OCI-M2 (cell line): ENCODE results near the gene LARP4B.
"Not testable (repeated sequence)": the region's sequence is repeated elsewhere in the genome, so short reads cannot be mapped to it uniquely, and the experiment has no call there.

Experiments used
- DNase-seq: peaks from one replicate; lab custom pipeline; 2025; ENCODE audit not compliant: unreplicated experiment; lab: John Stamatoyannopoulos, UW

The LARP4B gene

DNA sequence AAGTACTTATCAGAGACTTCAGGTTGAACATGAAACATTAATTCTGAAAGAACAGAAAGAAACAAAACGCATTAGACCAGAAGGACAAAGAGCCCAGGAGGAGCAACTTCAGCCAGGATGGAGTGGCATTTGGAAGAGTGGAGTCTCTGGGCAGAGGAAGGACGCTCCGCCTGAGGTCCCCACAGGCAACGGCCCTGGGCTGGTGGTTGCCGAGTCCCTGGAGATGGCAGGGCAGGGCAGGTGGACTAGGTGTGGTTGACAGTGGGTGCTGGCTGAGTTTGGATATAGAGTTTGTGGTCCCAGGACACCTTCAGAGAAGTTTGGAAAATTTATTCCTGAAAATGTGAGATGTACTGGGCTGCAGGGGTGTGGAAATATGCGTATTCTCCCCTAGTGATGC is 27.4 kb upstream of the LARP4B start:
- DNase-seq, result no peak

DNA sequence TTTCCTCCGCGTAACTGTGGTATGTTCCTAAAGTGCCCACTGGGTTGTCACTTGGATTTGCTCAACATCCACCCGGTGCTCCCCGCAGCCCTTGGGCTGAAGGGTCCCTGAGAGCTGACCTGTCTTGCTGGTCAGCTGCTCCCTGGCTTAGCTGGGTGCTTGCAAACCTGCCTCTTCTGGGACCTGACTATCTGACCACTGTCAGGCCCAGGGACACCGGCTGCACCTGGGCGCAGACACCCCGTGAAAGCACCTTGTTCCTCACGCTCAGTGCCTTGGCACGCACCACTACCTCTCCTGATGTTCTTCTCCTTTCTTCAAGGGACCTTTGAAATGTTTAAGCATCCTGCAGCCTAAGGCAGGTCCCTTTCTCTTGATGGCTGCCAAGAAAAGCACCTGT is 26.6 kb upstream of the LARP4B start:
- no peak for DNase-seq

DNA sequence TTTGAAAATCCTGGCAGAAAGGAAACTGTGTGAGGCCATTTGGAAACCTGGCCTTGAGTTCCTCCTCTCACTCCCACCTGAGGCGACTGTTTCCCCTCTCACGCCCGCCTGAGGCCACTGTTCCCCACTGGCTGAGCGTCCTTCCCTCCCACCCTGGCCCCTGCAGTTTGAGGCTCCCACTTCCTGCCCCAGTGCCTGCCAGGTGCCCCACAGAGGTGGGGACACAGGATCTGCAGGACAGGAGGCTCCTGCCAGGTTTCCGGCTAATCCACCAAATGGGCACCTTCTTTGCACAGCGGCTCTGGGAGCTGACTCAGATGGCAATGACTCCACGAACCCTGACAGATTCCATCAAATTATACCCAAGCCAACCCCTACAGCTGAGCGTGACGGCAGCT is 24.3 kb upstream of the LARP4B start:
- no peak for DNase-seq

DNA sequence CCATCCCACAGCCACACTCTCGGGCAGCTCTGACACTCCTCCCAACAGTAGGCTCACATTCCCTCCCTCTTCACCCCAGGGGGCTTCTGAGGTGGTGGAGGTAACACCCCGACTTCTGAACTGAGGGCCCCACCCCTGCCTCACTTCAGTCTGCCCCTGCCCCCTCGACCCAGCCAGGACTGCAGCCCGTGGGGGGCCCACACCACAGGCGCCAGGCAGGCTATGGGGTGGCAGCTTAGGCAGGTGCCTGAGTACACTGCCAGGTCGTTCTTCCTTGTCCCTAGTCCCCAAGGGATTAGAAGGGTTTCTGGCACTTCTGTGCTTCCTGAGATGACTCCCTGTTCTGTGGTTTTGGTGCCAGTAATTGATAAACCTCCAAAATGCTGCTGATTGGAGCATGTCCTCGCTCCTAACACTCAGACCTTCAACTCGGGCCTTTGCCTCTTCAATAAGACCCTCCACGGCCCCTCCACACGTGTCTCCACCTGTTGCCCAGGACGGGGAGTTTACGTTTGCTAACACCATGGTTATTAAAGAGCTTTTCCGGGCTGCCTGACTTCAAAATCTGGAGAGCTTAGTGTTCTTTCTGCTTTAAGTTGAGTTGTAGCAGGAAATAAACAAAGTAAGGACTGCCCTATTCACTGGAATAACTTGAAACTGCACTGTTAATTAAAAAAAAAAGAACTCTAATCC is 23.8 kb upstream of the LARP4B start:
- no peak for DNase-seq

DNA sequence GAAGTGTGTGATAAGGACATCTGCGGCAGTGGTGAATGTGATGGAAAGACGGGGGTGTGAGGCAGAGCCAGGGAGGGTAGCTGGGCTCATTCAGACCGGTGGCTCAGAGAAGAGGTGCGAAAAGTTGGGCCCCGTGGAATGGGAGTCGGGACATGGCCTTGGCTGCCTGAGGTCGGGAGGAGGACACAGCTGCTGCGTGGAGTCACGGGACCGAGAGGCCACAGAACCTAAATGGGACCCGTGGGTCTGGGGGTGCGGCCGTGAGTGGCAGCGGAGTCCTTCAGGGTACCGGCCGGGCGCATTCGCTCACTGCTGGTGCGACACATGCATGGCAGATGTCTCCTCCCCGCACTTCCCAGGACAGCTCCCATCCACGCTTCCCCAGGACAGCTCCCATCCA is 22.9 kb upstream of the LARP4B start:
- no peak for DNase-seq

DNA sequence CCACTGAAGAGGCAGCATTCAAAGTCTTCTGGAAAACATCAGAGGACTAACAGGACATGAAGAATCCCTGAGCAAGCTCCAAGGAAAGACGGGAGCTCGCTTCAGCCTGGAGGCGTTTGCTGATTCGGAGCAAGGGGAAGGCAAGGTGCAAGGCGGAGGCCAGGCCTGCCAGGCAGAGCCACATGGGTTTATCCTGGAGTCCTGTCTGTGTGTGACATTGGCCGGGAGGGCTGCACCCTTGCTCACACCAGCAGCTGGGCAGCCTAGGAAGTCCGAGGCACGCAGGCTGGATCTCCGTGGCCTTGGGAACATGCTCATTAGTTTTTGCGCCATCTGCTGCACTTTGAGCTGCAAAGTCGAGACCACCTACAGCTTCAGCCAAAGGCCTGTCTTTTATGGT is 22.3 kb upstream of the LARP4B start:
- no peak for DNase-seq

DNA sequence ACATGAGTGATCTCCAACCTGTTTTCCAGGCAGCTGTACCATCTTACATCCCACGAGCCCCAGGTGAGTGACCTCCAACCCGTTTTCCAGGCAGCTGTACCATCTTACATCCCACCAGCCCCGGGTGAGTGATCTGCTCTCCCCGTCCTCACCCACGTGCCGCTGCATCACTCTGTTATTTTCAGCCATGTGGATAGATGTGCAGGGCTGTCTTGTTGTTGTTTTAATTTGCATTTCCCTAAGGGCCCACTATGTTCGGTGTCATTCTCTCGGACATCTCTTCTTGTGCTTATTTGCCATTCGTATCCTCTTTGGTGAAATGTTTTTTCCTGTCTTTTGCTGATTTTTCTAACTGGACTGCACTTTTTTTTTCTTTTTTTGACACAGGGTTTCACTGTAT is 17.9 kb upstream of the LARP4B start:
- DNase-seq, result no peak

DNA sequence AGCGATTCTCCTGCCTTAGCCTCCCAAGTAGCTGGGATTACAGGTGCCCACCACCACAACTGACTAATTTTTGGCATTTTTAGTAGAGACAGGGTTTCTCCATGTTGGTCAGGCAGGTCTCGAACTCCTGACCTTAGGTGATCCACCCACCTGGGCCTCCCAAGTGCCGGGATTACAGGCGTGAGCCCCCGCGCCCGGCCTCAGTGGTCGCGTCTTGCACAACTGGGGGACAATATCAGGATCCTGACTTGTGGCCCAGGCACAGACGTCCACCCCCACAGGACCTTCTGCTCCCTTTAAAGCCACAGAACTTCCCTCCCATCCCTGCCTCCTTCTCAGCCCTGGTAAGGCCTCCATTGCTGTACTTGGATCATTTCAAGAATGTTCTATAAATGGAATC is 16.8 kb upstream of the LARP4B start:
- DNase-seq, result no peak

DNA sequence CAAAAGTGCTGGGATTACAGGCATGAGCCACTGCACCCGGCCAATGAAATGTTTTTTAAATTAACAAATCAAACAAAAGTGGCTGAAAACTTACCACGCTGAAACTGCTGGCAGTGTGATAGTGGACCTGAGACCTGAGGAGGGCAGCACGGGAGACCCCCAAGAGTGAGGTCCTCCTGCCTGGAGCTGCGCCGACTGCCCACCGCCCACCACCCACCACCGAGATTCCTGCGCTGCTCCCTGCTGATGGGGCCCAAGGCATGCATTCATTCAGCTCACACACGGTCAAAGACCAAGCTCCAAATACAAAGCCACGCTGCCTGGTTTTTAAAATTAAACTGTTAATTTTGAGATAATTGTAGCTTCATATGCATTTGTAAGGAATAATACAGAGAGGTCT is 16.4 kb upstream of the LARP4B start:
- DNase-seq, result no peak

DNA sequence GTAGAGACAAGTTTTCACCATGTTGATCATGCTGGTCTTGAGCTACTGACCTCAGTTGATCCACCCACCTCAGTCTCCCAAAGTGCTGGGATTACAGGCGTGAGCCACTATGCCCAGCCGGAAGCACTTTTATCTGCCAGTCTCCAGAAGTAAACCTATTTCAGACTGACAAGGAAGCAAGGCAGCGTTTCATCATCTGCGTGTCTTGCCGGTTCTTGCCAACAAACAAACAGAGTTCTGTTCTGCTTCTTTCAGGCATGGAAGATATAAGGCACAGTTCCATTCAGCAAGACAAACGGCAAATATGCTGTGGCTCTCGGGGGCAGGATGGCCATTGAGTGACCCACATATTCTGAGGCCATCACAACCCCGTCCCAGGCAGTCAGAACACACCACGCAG is 15.5 kb upstream of the LARP4B start:
- DNase-seq, result no peak

DNA sequence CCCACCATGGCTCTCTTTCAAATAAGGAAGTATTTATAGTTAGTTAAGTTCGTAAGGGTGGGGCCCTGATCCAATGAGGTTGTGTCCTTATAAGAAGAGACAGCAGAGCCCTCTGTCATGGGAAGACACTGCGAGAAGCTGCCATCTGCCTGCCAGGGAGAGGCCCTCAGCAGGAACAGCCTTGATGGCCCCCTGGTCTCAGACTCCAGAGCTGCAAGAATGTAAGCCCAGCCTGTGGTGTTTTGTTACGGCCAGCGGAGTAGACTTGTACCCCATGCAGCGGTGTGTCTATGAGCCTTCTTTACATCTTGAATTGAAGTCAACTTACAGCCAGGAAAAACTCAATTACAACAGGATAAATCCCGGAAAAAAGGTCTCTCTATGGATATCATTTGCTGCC is 14.3 kb upstream of the LARP4B start:
- DNase-seq, result no peak

DNA sequence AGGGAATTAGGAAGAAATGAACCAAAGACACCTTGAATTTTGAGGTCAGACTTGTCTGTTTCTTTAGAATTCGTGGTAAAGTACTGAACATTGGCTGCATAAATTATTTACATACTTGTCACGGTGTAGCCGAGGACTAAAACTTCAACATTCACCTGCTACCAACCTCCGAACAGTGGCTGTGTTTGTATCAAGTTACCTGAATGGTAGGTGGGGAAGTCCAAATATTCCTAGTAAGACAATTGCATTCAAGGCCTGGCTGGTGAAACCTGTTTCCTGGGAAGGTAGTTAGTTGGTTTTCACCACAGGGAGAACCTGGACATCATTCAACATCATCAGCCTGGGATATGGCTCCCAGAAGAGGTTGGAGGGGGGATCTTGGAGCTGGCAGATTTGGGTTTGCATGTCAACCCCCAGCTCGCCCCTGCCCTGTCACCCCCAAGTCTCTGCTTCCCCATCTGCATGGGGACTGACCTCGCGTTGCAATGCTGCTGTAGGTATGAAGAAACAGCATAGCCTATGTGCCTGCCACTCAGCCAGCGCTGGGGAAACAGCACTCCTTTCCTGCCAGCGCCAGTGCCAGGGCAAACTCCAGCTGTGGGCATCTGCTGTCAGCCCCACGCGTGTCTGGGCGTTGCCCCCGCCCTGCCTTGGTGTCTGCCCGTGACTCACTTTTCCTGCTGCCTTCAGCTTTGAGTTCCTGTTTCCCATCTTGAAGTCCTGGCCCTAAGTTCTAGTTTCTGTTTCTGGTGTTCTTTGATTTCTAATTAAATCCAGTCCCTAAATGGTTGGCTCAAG is 12.7 kb upstream of the LARP4B start:
- no peak for DNase-seq

DNA sequence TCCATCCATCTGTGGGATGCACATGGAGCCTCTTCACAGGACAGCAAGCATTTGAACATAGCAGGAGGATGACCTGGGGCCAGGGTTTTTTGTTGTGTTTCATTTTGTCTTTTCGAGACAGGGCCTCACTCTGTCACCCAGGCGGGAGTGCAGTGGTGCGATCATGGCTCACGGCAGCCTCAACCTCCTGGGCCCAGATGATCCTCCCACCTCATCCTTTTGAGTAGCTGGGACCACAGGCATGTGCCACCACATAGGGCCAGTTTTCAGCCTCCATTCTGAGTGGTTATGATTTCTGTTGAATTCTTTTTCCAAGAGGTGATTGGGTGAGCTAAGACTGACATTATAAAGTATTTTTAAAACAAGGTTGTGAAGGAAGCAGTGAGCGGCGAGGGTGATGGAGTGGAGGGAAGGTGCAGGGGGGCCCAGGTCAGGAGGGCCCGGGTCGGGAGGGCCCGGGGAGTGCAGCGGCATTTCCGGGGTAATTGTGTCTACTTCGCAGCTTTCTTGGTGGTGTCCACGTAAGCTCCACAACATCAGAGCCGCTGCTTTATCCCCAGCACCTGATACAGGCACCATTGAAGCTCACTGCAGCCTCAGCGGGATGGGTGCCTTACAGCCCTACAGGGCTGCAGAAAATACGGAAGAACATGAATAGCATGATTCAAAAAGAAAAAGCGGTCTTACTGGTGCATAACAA is 12.0 kb upstream of the LARP4B start:
- DNase-seq, result no peak

DNA sequence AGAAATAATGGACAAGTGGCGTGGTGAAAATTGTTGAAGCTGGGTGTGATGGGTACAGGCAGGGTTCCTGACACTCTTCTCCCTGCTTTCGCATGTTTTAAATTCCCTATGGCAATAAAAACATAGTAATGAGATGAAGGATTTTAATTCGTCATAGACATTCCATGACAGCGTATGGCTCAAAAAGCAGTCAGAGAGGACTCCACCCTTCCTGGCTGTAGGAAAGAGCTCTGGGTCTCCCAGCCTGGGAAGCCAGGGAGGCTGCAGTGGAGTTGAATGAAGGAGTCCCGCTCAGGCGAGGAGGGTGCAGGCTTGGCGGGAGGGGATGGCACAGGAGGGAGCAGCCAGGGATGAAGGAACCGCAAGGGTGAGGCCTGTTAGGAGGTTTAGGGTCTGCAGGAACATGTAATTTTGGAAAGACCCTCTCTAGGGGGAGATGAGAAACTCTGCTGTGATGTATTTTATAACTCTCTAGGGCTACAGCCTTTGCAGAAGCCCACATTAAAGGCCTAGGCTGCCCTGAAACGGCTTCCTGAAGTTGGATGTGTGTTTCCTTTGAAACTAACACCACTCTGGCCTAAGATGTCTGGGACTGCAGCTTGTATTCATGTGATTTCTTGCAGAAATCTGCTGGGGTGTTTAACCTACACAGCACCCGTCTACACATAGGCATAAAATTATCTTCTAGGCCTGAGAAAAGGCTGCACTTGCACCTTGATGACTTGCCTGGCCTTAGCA is 7.6 kb upstream of the LARP4B start:
- DNase-seq, result no peak

DNA sequence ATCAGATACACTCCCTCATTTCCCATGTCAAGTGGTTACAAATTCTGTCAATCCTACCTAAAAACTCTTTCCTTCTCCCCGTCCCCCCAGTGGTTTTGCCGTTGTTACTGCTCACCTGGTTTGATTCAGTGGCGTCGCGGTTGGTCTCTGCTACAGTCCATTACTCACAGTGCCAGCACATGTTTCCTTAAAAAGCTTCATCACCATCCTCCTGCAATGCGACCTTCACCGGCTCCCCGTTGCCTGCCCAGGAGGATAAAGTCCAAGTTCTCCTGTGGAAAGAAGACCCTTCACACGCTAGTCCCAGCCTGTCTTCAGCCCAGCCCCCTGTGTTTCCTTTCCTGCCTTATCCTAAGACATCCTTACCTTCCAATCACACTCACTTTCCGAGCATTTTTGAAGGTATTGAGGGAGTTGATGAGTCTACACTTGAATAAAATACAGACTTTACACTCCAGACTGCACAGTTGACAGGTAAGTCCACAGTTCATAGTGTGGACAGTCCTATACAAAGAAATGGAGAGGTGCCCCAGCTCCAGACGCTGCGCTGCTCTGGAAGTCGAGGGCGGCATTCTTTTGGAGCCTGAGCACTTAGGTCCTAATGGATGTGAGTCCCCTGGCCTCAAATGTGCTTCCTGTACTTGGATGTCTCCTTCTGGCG is 3.4 kb upstream of the LARP4B start:
- no peak for DNase-seq

DNA sequence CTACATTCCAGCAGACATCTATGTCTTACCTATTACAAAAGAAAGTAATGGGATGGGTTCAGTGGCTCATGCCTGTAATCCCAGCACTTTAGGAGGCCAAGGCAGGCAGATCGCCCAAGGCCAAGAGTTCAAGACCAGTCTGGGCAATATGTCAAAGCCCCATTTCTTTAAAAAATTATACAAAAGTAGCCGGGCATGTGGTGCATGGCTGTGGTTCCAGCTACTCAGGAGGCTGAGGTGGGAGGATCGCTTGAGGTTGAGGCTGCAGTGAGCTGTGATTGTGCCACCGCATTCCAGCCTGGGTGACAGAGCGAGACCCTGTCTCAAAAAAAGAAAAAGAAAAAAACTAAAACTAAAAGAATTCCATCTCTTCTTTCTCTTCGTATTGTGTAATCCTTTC is 2.7 kb upstream of the LARP4B start:
- not testable (repeated sequence) for DNase-seq

DNA sequence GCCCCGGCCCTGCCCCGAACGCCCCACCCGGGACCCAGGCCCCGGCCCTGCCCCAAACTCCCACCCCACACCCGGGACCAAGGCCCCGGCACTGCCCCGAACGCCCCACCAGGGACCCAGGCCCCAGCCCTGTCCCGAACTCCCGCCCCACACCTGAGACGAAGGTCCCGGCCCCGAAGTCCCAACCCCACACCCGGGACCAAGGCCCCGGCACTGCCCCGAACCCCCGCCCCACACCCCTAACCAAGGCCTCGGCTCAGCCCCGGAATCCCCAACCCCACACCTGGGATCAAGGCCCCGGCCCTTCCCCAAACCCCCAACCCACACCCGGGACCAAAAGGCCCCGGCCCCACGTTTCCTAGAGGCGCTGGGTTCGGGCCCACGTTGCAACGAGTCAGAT is 1.1 kb upstream of the LARP4B start:
- DNase-seq, result no peak

DNA sequence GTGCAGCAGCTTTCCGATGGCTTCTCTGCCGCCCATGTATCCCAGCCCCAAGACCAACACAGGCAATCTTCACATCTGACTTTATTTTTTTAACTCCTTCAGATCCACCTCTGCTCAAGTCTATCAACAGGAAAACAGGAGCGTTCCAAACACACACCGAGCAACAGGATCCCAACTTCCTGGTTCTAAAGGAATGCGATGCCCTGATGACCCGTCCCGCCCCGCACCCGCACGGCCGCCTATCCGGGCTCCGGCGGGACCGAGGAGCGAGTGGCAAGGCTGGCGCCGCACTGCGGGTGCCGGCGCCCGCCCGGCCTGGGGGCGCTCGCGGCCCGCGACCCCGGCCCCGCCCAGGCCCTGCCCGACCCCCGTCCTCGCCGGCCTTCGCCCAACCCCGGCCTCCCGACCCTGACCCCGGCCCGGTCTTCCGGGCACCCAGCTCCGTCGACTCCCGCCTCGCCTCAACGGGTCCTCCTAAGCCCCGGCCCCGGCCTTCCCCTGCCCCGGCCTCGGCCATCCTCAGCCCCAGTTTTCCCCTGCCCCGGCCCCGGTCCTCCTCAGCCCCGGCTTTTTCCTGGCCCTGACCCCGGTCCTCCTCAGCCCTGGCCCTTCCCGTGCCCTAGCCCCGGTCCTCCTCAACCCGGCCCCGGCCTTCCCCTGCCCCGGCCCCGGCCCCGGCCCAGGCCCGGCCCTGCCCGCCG is 730 bp downstream of the LARP4B start:
- no peak for DNase-seq

DNA sequence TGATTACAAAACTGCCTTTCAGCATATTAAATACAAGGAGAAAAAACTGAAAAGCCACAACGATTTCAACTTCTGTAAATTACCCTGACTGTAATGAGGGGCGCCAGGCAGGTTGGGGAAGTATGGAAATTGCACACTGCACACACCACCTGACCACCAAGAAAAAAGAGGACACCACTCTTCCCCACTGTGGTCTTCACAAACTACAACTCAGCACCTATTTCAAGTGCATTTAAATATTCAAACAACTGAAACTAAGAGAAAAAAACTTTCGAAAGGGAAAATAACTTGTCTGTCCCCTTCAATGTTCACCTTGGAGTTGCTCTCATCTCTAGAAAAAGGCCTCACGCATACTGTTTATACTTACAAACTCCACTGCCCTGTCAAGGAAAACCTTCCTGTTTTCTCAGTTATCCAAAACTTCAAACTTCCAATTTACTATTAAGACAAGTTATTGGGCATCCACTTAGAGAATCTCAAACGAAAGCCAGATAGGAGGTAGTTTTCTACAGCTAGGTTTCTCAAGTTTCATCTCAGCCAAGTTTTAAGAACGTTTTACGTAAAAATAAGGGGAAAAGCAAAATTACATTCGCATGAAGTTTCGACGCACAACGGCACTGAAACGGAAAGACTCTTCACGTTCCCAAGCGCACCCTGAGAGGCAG is 1.4 kb downstream of the LARP4B start:
- DNase-seq, result no peak

DNA sequence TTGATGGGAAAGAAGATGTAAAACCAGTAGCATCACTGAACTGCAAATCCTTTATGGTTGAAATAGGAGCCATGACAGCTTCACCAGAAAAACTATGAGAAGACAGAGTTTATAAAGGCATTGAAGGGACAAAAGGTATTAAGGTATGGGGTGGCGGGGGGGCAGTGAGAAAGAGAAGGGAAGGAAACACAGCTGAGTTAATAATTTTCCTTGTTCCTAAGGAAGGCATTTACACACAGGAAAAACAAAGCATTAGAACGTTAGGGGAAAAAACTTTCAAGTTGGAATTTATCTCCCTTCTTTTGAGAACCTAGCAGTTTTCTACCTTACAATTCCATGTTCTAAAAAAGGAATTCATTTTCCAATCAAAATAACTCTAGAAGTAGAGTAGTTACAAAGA is 4.4 kb downstream of the LARP4B start:
- DNase-seq, result no peak
